Measurements from ENCODE around the gene CTDNEP1. TPM values are rescaled to one million over a fixed set of nuclear protein-coding genes. Genes with fewer than 3 reads are reported as not detected.

The CTDNEP1 gene
- total RNA-seq, 1 experiment from 2014 or later = 132 TPM

DNA sequence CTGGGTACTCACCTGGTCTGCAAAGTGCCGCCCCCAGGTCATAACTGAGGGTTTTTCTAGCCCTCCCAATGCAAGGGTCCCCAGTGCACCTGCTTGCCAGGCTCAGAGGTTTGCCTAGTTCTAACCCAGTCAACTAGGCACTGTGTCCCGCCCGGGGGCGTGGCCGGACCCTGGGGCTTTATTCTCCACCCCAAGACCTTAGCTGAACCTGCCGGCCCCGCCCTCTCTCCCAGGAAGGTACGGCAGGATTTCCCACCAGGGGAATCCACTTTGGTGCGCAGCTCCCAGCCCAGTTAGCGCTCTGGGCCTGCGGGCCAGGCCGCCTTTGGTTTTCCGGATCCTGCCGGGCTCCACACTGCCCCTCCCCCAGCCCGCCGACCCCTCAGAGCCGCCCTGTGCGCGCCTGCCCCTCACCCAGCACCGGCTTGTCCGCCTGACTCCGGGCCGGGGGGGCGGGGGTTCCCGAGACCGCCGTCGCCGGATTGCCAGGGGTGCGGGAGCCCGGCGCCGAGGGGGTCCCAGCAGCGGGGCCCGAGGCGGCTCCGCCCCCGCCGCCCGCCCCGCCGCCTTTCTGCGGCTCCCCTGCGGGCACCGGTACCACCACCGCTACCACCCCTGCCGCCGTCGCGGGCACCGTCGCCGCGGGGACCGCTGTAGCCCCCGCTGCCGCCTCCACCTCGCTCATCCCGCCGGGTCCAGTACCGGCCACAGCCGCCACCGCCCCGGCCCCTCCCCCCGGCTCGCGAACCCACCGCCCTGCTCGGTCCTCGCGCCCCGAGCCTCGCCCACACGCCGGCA lies 42.5 kb upstream of the CTDNEP1 start:
- ChIA-PET CTCF (no interaction called here), POLR2A (interaction anchor here (0.5 kb wide), 1 partner anchor 14 kb away, joined by 3 read pairs; no protein-coding TSS in a partner anchor)
- peak overlapping the region; percentile 44; the same call in 1 of the 2 replicates for H3K27ac ChIP-seq (ENCODE audit: low read length)
- TF ChIP-seq SIN3A (IDR thresholded peaks at IDR 0.05; ENCODE audit: borderline replicate concordance, insufficient read depth, low read depth, low read length) (no peak), TCF7L2 (IDR thresholded peaks at IDR 0.05; ENCODE audit: low read depth, low read length) (no peak), POLR2AphosphoS5 (IDR thresholded peaks at IDR 0.05; ENCODE audit: low read depth, low read length) (no peak)
- TF ChIP-seq, protein P1, sequence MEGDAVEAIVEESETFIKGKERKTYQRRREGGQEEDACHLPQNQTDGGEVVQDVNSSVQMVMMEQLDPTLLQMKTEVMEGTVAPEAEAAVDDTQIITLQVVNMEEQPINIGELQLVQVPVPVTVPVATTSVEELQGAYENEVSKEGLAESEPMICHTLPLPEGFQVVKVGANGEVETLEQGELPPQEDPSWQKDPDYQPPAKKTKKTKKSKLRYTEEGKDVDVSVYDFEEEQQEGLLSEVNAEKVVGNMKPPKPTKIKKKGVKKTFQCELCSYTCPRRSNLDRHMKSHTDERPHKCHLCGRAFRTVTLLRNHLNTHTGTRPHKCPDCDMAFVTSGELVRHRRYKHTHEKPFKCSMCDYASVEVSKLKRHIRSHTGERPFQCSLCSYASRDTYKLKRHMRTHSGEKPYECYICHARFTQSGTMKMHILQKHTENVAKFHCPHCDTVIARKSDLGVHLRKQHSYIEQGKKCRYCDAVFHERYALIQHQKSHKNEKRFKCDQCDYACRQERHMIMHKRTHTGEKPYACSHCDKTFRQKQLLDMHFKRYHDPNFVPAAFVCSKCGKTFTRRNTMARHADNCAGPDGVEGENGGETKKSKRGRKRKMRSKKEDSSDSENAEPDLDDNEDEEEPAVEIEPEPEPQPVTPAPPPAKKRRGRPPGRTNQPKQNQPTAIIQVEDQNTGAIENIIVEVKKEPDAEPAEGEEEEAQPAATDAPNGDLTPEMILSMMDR (IDR thresholded peaks at IDR 0.05) = no peak
- TF ChIP-seq, protein P2, sequence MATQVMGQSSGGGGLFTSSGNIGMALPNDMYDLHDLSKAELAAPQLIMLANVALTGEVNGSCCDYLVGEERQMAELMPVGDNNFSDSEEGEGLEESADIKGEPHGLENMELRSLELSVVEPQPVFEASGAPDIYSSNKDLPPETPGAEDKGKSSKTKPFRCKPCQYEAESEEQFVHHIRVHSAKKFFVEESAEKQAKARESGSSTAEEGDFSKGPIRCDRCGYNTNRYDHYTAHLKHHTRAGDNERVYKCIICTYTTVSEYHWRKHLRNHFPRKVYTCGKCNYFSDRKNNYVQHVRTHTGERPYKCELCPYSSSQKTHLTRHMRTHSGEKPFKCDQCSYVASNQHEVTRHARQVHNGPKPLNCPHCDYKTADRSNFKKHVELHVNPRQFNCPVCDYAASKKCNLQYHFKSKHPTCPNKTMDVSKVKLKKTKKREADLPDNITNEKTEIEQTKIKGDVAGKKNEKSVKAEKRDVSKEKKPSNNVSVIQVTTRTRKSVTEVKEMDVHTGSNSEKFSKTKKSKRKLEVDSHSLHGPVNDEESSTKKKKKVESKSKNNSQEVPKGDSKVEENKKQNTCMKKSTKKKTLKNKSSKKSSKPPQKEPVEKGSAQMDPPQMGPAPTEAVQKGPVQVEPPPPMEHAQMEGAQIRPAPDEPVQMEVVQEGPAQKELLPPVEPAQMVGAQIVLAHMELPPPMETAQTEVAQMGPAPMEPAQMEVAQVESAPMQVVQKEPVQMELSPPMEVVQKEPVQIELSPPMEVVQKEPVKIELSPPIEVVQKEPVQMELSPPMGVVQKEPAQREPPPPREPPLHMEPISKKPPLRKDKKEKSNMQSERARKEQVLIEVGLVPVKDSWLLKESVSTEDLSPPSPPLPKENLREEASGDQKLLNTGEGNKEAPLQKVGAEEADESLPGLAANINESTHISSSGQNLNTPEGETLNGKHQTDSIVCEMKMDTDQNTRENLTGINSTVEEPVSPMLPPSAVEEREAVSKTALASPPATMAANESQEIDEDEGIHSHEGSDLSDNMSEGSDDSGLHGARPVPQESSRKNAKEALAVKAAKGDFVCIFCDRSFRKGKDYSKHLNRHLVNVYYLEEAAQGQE (IDR thresholded peaks at IDR 0.05; ENCODE audit: insufficient read depth in 1 of 2, low read depth in 2 of 2, low read length in 1 of 2) = no peak
- peak; percentile 4; the same call in 1 of the 2 replicates for ATAC-seq
- no peaks in the 10 kb centered on the region for H3K36me3 ChIP-seq (ENCODE audit: control insufficient read depth, insufficient read depth, low read length)
- BruUV-seq (replicated peaks) = no TSS peak
- intact Hi-C loops (cut with micrococcal nuclease; ENCODE audit: unreplicated experiment) = no loop called here
- H3K9me3 ChIP-seq (ENCODE audit: control insufficient read depth, insufficient read depth, low read depth, low read length) = no peaks in the 10 kb centered on the region
- DNase-seq (ENCODE audit: low read depth, low spot score) = no peak
- H3K4me1 ChIP-seq (ENCODE audit: control insufficient read depth, insufficient read depth, low read length) = peaks cover 17% of the 10 kb centered on the region
- H3K27me3 ChIP-seq (ENCODE audit: control insufficient read depth, insufficient read depth, low read length) = no peaks in the 10 kb centered on the region
- H3K4me3 ChIP-seq (ENCODE audit: low read depth in 2 of 2, low read length in 2 of 2) = peak overlapping the region; percentile 33 to 38
- in situ Hi-C loops (cut with HindIII; ENCODE audit: low pct_unique_long_range_greater_than_20kb, low sequenced_read_pairs) = no loop called here

DNA sequence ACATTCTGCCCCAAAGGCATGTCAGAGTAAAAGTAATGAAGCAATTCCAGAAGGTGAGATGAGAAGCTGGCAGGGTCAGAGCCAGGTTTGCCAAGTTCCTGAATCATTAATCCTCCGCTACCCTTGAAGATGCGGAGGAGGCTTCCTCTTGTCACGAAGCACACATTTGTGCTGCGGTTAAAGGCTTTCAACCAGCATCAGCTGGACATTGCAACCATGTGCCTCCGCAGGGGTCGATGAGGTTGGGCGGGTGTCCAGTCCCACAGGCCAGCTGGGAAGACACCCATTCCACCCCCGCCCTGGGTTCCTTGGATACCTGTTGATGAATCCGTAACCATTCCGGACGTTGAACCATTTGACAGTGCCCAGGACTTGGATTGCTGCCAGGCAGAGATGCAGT lies 41.6 kb upstream of the CTDNEP1 start:
- DNase-seq (ENCODE audit: low read depth, low spot score) (no peak), ATAC-seq (no peak)
- Histone ChIP-seq H3K27me3 (ENCODE audit: control insufficient read depth, insufficient read depth, low read length) (no peaks in the 10 kb centered on the region), H3K4me3 (ENCODE audit: low read depth in 2 of 2, low read length in 2 of 2) (no peak overlapping the region), H3K4me1 (ENCODE audit: control insufficient read depth, insufficient read depth, low read length) (peaks cover 17% of the 10 kb centered on the region), H3K27ac (ENCODE audit: low read length) (no peak overlapping the region), H3K36me3 (ENCODE audit: control insufficient read depth, insufficient read depth, low read length) (no peaks in the 10 kb centered on the region), H3K9me3 (ENCODE audit: control insufficient read depth, insufficient read depth, low read depth, low read length) (no peaks in the 10 kb centered on the region)
- in situ Hi-C loops (cut with HindIII; ENCODE audit: low pct_unique_long_range_greater_than_20kb, low sequenced_read_pairs) (no loop called here), intact Hi-C loops (cut with micrococcal nuclease; ENCODE audit: unreplicated experiment) (no loop called here)
- POLR2A ChIA-PET = no interaction called here
- no TSS peak for BruUV-seq (replicated peaks)
- TF ChIP-seq, protein P1 (IDR thresholded peaks at IDR 0.05) = no peak
- TF ChIP-seq, protein P2 (IDR thresholded peaks at IDR 0.05; ENCODE audit: insufficient read depth in 1 of 2, low read depth in 2 of 2, low read length in 1 of 2) = no peak
- TF ChIP-seq POLR2AphosphoS5 (IDR thresholded peaks at IDR 0.05; ENCODE audit: low read depth, low read length) (no peak), SIN3A (IDR thresholded peaks at IDR 0.05; ENCODE audit: borderline replicate concordance, insufficient read depth, low read depth, low read length) (no peak), TCF7L2 (IDR thresholded peaks at IDR 0.05; ENCODE audit: low read depth, low read length) (no peak)
- CTCF ChIA-PET = no interaction called here
